Measurements from ENCODE around the gene CNKSR3. TPM values are rescaled to one million over a fixed set of nuclear protein-coding genes. Genes with fewer than 3 reads are reported as not detected.
A peak's percentile ranks its signal among the peaks of the same experiment; 100 is the strongest.

CNKSR3 gene
- total and polyA plus RNA-seq, 8 donors, result 1.2 to 40.0 (median 6.2) TPM

DNA sequence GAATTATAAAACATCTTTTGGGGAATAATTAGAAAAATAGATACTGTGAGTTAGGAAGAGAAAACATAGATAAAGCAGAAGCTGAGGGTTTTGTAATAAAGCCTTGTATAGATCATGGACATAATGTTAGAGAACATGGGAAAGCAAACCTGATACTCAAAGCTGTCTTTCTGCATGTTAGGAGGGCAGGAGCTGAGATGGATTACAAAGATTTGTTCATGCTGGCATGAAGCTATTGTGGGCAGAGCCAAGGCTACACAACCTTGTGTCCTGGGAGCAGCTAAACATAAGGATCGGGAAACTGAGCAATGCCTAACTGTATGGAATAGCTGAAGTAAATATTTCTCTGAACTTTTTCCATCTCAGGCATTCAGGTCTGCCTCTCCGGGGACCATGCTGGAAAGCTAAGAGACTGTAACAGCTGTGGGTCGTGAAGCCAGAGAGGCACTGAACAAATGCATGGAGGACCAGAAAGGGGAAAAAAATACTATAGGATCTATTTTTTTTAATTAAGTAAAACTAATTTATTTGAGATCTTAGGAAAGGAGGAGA is 28.2 kb upstream of the CNKSR3 start:
- Histone ChIP-seq H3K4me3 (no peak overlapping the region), H3K27me3 (no peaks in the 10 kb centered on the region), H3K27ac (no peak overlapping the region), H3K36me3 (no peaks in the 10 kb centered on the region), H3K9me3 (no peaks in the 10 kb centered on the region), H3K4me1 (no peaks in the 10 kb centered on the region)
- WGBS, 5 donors, result 70 to 84% (median 78%) methylated on average over 3 of the region's 3 CpGs
- intact Hi-C loops (cut with DNase I; ENCODE audit: low total_unique reads), result no loop called here
- DNase-seq, result peak in 1 of 2 donors; percentile 24
- TF ChIP-seq EP300 (IDR thresholded peaks at IDR 0.05), result no peak
- no peak for TF ChIP-seq POLR2AphosphoS5 (IDR thresholded peaks at IDR 0.05)
- no peak for TF ChIP-seq POLR2A (IDR thresholded peaks at IDR 0.05)
- TF ChIP-seq, protein P1, sequence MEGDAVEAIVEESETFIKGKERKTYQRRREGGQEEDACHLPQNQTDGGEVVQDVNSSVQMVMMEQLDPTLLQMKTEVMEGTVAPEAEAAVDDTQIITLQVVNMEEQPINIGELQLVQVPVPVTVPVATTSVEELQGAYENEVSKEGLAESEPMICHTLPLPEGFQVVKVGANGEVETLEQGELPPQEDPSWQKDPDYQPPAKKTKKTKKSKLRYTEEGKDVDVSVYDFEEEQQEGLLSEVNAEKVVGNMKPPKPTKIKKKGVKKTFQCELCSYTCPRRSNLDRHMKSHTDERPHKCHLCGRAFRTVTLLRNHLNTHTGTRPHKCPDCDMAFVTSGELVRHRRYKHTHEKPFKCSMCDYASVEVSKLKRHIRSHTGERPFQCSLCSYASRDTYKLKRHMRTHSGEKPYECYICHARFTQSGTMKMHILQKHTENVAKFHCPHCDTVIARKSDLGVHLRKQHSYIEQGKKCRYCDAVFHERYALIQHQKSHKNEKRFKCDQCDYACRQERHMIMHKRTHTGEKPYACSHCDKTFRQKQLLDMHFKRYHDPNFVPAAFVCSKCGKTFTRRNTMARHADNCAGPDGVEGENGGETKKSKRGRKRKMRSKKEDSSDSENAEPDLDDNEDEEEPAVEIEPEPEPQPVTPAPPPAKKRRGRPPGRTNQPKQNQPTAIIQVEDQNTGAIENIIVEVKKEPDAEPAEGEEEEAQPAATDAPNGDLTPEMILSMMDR (IDR thresholded peaks at IDR 0.05), result no peak

DNA sequence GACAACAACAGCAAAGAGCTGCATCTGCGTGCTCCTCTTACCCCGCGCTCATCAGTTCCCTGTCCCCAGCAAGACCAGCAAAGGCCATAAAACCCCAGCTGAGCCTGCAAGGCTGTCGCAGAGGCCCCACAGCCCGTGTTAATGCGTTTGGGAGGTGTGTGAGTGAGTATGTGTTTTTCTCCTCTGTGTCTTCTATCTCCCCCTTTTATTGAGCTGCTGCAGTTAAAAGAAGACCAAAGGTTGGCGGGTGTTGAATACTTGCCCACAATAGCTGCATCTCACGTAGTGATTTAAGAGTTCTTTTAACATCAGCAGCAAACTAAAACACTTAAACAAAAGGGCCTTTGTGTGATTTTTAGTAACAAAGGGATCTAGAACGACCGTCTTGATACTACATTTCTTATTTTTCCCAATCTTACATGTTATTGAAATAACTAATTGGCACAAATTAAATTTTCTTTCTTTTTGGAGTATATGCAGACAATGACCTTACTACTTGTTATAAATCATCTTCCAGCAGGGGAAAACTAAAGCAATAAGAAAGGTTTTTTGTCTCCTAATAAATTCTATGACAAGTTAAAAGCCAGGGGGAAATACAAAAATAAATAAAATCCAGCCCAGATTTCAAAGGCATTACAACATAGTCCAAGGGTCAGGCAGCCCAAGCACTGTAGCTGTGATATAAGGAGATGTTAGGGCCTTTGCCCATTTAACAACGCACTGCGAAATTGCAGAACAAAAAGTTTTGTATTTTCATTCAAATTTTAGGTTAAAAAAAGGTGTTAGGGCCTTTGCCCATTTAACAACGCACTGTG is 27.2 kb upstream of the CNKSR3 start:
- H3K36me3 ChIP-seq, result no peaks in the 10 kb centered on the region
- intact Hi-C loops (cut with DNase I; ENCODE audit: low total_unique reads), result no loop called here
- no peaks in the 10 kb centered on the region for H3K9me3 ChIP-seq
- no peaks in the 10 kb centered on the region for H3K4me1 ChIP-seq
- DNase-seq, result peak in 1 of 2 donors; percentile 71
- WGBS, 5 donors, result 77 to 89% (median 87%) methylated on average over 13 of the region's 13 CpGs
- no peak overlapping the region for H3K27ac ChIP-seq
- H3K27me3 ChIP-seq, result no peaks in the 10 kb centered on the region
- no peak overlapping the region for H3K4me3 ChIP-seq
- TF ChIP-seq, protein P1 (IDR thresholded peaks at IDR 0.05), result no peak
- no peak for TF ChIP-seq EP300 (IDR thresholded peaks at IDR 0.05)
- TF ChIP-seq POLR2AphosphoS5 (IDR thresholded peaks at IDR 0.05), result no peak
- TF ChIP-seq POLR2A (IDR thresholded peaks at IDR 0.05), result no peak

DNA sequence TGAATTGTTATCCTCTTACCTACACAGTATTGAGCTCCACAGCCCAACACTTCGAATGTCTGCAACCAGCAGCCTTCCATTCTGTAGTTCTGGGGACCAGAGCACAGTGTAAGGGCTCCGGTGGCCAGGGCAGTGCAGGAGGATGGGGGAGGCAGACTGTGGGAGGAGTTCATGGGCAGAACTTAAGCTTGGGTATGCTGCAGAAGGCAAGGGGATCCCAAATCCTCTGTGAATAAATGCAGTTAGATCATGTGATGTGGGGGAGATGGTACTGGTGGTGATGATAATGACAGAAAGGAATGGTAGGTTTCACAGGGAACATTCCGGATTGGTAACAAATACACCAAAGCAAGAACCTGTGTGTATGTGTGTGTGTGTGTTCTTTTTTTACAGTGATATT is 26.5 kb upstream of the CNKSR3 start:
- intact Hi-C loops (cut with DNase I; ENCODE audit: low total_unique reads), result no loop called here
- TF ChIP-seq EP300 (IDR thresholded peaks at IDR 0.05) (no peak), POLR2A (IDR thresholded peaks at IDR 0.05) (no peak), POLR2AphosphoS5 (IDR thresholded peaks at IDR 0.05) (no peak)
- TF ChIP-seq, protein P1 (IDR thresholded peaks at IDR 0.05), result no peak
- WGBS, 5 donors, result 84 to 92% (median 88%) methylated on average over 3 of the region's 3 CpGs

DNA sequence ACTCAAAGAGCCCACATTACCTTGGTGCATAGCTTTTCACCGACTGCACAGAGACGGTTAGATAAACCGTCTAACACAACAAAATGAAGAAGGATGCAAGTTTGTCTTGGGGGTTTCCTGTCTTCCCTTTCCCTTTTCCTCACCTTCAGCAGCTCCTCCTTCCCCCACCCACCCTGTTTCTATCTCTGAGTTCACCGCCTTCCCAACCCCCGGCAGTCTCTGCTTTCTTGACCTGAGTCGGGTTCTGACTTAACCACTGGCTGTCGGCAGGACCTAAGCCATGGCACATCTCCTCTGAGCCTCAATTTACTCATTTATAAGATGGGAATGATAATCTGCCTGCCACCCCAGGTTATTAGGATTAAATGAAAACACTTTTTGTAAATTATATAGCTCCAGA is 25.8 kb upstream of the CNKSR3 start:
- H3K36me3 ChIP-seq, result no peaks in the 10 kb centered on the region
- intact Hi-C loops (cut with DNase I; ENCODE audit: low total_unique reads), result no loop called here
- TF ChIP-seq POLR2A (IDR thresholded peaks at IDR 0.05), result no peak
- TF ChIP-seq, protein P1 (IDR thresholded peaks at IDR 0.05), result no peak
- no peak for TF ChIP-seq POLR2AphosphoS5 (IDR thresholded peaks at IDR 0.05)
- TF ChIP-seq EP300 (IDR thresholded peaks at IDR 0.05), result no peak
- no peaks in the 10 kb centered on the region for H3K9me3 ChIP-seq
- no peaks in the 10 kb centered on the region for H3K4me1 ChIP-seq
- no peak overlapping the region for H3K4me3 ChIP-seq
- 84 to 92% (median 86%) methylated on average over 7 of the region's 7 CpGs for WGBS, 5 donors
- DNase-seq, result no peak
- H3K27ac ChIP-seq, result no peak overlapping the region
- H3K27me3 ChIP-seq, result no peaks in the 10 kb centered on the region

More for the DNA sequence above, 26.5 kb upstream of the CNKSR3 start:
- H3K9me3 ChIP-seq, result no peaks in the 10 kb centered on the region
- H3K4me1 ChIP-seq, result no peaks in the 10 kb centered on the region
- DNase-seq, result no peak
- H3K4me3 ChIP-seq, result no peak overlapping the region
- H3K27me3 ChIP-seq, result no peaks in the 10 kb centered on the region
- no peak overlapping the region for H3K27ac ChIP-seq
- no peaks in the 10 kb centered on the region for H3K36me3 ChIP-seq
